HEK293 (cell line): ENCODE results near the gene DOCK3.
"Not testable (repeated sequence)": the region's sequence is repeated elsewhere in the genome, so short reads cannot be mapped to it uniquely, and the experiment has no call there.

ENCODE experiments used
- CTCF ChIA-PET: fragments of 350-600 bp; formaldehyde crosslinking; extraction: SDS; loops from one replicate; lab custom pipeline; 2021; ENCODE audit warnings: antibody characterized with exemption; lab: Yijun Ruan, JAX
- POLR2A ChIA-PET: fragments of 300-600 bp; formaldehyde crosslinking; extraction: SDS; loops from one replicate; lab custom pipeline; 2020; ENCODE audit warnings: antibody characterized with exemption, inconsistent platforms; lab: Yijun Ruan, JAX
- H3K27ac ChIP-seq: fragments of 200-500 bp; sonication (Bioruptor generic); 2 replicates; pipeline ENCODE4 v1.5.1; 2014; ENCODE audit warnings: low read depth, low read length, control low read depth, inconsistent platforms; ENCODE audit errors: extremely low read depth
- H3K36me3 ChIP-seq, 2 experiments: fragments of 200-500 bp in 1 of 2; sonication (Bioruptor generic) in 1 of 2; 1 replicate in 1 of 2; 2 replicates in 1 of 2; pipeline ENCODE4 v1.5.1; 2014 to 2017; ENCODE audit warnings: inconsistent platforms in 2 of 2, low read length in 2 of 2; ENCODE audit not compliant: control insufficient read depth in 2 of 2, insufficient read depth in 1 of 2
- H3K4me1 ChIP-seq: fragments of 200-500 bp; sonication (Bioruptor generic); 2 replicates; pipeline ENCODE4 v1.5.1; 2014; ENCODE audit warnings: mild to moderate bottlenecking, low read length, inconsistent platforms; ENCODE audit not compliant: control insufficient read depth, insufficient read depth
- H3K4me3 ChIP-seq: 2 replicates; pipeline ENCODE4 v1.5.1; 2011; ENCODE audit warnings: low read depth, mild to moderate bottlenecking, control low read depth, low read length, moderate library complexity
- H3K9me3 ChIP-seq: fragments of 200-500 bp; sonication (Bioruptor generic); 2 replicates; pipeline ENCODE4 v1.5.1; 2014; ENCODE audit warnings: low read depth, low read length, inconsistent platforms; ENCODE audit not compliant: control insufficient read depth, insufficient read depth
- HOXA7 ChIP-seq: sonication (generic); formaldehyde crosslinking; IDR thresholded peaks from 2 replicates; pipeline ENCODE4 v1.8.1; 2022; ENCODE audit warnings: missing genetic modification reagents, borderline replicate concordance
- MZF1 ChIP-seq: fragments of 450-650 bp; formaldehyde crosslinking; IDR thresholded peaks from 2 replicates; pipeline ENCODE4 v1.5.1; 2017; ENCODE audit warnings: missing biosample characterization, missing genetic modification characterization, borderline replicate concordance
- REPIN1 ChIP-seq: fragments of 450-650 bp; formaldehyde crosslinking; IDR thresholded peaks from 2 replicates; pipeline ENCODE4 v1.5.1; 2017; ENCODE audit warnings: missing biosample characterization, missing genetic modification characterization, low read depth
- SP2 ChIP-seq: fragments of 450-650 bp; formaldehyde crosslinking; IDR thresholded peaks from 2 replicates; pipeline ENCODE4 v1.5.1; 2016; ENCODE audit warnings: missing biosample characterization, missing genetic modification characterization
- TCF7L2 ChIP-seq: IDR thresholded peaks from 2 replicates; pipeline ENCODE4 v1.6.1; 2011; ENCODE audit warnings: low read depth, mild to moderate bottlenecking, inconsistent platforms, low read length, moderate library complexity, borderline replicate concordance
- WT1 ChIP-seq: fragments of 450-650 bp; formaldehyde crosslinking; IDR thresholded peaks from 2 replicates; pipeline ENCODE4 v1.5.1; 2016; ENCODE audit warnings: missing biosample characterization, missing genetic modification characterization
- ZBTB20 ChIP-seq: fragments of 450-650 bp; formaldehyde crosslinking; IDR thresholded peaks from 2 replicates; pipeline ENCODE4 v1.5.1; 2016; ENCODE audit warnings: missing biosample characterization, missing genetic modification characterization
- ZBTB48 ChIP-seq: fragments of 450-650 bp; formaldehyde crosslinking; IDR thresholded peaks from 2 replicates; pipeline ENCODE4 v1.5.1; 2016; ENCODE audit warnings: missing biosample characterization, missing genetic modification characterization
- ZFP37 ChIP-seq: fragments of 450-650 bp; formaldehyde crosslinking; IDR thresholded peaks from 2 replicates; pipeline ENCODE4 v1.5.1; 2016; ENCODE audit warnings: missing biosample characterization, missing genetic modification characterization
- ZNF146 ChIP-seq: fragments of 450-650 bp; formaldehyde crosslinking; IDR thresholded peaks from 2 replicates; pipeline ENCODE4 v1.5.1; 2016; ENCODE audit warnings: missing biosample characterization, missing genetic modification characterization
- ZNF221 ChIP-seq: fragments of 450-650 bp; formaldehyde crosslinking; IDR thresholded peaks from 2 replicates; pipeline ENCODE4 v1.5.1; 2017; ENCODE audit warnings: missing biosample characterization, missing genetic modification characterization, borderline replicate concordance
- ZNF24 ChIP-seq: fragments of 450-650 bp; formaldehyde crosslinking; IDR thresholded peaks from 2 replicates; pipeline ENCODE4 v1.5.1; 2016; ENCODE audit warnings: missing biosample characterization, missing genetic modification characterization
- ZNF335 ChIP-seq: fragments of 450-650 bp; formaldehyde crosslinking; conservative IDR thresholded peaks from 2 replicates; pipeline ENCODE4 v1.5.1; 2016; ENCODE audit warnings: missing biosample characterization, missing genetic modification characterization
- ZNF366 ChIP-seq: fragments of 450-650 bp; formaldehyde crosslinking; conservative IDR thresholded peaks from 2 replicates; pipeline ENCODE4 v1.5.1; 2016; ENCODE audit warnings: missing biosample characterization, missing genetic modification characterization
- ZNF530 ChIP-seq: fragments of 450-650 bp; formaldehyde crosslinking; IDR thresholded peaks from 2 replicates; pipeline ENCODE4 v1.5.1; 2016; ENCODE audit warnings: low read depth, missing biosample characterization, missing genetic modification characterization
- ZNF560 ChIP-seq: fragments of 450-650 bp; formaldehyde crosslinking; IDR thresholded peaks from 2 replicates; pipeline ENCODE4 v1.5.1; 2017; ENCODE audit warnings: missing biosample characterization, missing genetic modification characterization, borderline replicate concordance
- TF ChIP-seq, protein P1 (sequence below): fragments of 450-650 bp; formaldehyde crosslinking; IDR thresholded peaks from 2 replicates; pipeline ENCODE4 v1.5.1; 2016; ENCODE audit warnings: missing biosample characterization, missing genetic modification characterization
- TF ChIP-seq, protein P2 (sequence below): fragments of 450-650 bp; formaldehyde crosslinking; conservative IDR thresholded peaks from 2 replicates; pipeline ENCODE4 v1.5.1; 2016; ENCODE audit warnings: low read depth, missing biosample characterization, missing genetic modification characterization
- TF ChIP-seq, protein P3 (sequence below): fragments of 450-650 bp; formaldehyde crosslinking; IDR thresholded peaks from 2 replicates; pipeline ENCODE4; 2016; ENCODE audit warnings: missing biosample characterization, missing genetic modification characterization

DOCK3 gene

DNA sequence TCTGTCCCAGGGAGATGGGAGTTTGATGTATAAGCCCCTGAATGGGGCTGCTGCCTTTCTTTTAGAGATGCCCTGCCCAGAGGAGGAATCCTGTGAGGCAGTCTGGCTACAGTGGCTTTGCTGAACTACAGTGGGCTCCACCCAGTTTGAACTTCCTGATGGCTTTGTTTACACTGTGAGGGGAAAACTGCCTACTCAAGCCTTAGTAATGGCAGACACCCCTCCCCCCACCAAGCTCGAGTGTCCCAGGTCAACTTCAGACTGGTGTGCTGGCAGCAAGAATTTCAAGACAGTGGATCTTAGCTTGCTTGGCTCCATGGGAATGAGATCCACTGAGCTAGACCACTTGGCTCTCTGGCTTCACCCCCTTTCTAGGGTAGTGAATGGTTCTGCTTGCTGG, 226.4 kb downstream of the DOCK3 start:
- H3K27ac ChIP-seq, H3K36me3 ChIP-seq, H3K4me1 ChIP-seq, H3K4me3 ChIP-seq, H3K9me3 ChIP-seq, POLR2A ChIA-PET: not testable (repeated sequence)
- CTCF ChIA-PET: interaction anchor here (0.6 kb wide), 1 partner anchor 40 kb away, joined by 5 read pairs; no protein-coding TSS in a partner anchor
- TF ChIP-seq, protein P1, sequence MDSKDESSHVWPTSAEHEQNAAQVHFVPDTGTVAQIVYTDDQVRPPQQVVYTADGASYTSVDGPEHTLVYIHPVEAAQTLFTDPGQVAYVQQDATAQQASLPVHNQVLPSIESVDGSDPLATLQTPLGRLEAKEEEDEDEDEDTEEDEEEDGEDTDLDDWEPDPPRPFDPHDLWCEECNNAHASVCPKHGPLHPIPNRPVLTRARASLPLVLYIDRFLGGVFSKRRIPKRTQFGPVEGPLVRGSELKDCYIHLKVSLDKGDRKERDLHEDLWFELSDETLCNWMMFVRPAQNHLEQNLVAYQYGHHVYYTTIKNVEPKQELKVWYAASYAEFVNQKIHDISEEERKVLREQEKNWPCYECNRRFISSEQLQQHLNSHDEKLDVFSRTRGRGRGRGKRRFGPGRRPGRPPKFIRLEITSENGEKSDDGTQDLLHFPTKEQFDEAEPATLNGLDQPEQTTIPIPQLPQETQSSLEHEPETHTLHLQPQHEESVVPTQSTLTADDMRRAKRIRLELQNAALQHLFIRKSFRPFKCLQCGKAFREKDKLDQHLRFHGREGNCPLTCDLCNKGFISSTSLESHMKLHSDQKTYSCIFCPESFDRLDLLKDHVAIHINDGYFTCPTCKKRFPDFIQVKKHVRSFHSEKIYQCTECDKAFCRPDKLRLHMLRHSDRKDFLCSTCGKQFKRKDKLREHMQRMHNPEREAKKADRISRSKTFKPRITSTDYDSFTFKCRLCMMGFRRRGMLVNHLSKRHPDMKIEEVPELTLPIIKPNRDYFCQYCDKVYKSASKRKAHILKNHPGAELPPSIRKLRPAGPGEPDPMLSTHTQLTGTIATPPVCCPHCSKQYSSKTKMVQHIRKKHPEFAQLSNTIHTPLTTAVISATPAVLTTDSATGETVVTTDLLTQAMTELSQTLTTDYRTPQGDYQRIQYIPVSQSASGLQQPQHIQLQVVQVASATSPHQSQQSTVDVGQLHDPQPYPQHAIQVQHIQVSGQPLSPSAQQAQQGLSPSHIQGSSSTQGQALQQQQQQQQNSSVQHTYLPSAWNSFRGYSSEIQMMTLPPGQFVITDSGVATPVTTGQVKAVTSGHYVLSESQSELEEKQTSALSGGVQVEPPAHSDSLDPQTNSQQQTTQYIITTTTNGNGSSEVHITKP (tag by site-specific recombination): peak; percentile 82

DNA sequence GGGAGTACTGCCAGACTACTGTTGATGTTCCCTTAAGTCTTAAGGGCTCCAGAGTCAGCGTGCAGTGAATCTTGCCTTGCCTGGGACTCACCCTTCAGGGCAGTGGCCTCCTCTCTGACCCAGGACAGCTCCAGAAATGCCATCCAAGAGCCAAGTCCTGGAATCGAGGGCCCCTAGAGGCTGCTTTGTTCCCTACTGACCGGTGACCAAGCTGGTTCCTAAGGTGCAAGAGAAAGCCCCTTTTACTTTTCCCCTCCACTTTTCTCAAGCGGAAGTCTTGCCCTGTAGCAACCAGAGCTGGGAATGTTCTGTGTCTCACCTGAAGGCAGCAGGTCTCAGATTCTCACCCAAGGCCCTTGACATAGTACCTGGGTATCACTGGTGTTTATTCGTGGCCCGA, 238.0 kb downstream of the DOCK3 start:
- TF ChIP-seq ZNF146 (tag by site-specific recombination): no peak
- TF ChIP-seq, protein P2, sequence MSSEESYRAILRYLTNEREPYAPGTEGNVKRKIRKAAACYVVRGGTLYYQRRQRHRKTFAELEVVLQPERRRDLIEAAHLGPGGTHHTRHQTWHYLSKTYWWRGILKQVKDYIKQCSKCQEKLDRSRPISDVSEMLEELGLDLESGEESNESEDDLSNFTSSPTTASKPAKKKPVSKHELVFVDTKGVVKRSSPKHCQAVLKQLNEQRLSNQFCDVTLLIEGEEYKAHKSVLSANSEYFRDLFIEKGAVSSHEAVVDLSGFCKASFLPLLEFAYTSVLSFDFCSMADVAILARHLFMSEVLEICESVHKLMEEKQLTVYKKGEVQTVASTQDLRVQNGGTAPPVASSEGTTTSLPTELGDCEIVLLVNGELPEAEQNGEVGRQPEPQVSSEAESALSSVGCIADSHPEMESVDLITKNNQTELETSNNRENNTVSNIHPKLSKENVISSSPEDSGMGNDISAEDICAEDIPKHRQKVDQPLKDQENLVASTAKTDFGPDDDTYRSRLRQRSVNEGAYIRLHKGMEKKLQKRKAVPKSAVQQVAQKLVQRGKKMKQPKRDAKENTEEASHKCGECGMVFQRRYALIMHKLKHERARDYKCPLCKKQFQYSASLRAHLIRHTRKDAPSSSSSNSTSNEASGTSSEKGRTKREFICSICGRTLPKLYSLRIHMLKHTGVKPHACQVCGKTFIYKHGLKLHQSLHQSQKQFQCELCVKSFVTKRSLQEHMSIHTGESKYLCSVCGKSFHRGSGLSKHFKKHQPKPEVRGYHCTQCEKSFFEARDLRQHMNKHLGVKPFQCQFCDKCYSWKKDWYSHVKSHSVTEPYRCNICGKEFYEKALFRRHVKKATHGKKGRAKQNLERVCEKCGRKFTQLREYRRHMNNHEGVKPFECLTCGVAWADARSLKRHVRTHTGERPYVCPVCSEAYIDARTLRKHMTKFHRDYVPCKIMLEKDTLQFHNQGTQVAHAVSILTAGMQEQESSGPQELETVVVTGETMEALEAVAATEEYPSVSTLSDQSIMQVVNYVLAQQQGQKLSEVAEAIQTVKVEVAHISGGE (tag by site-specific recombination): no peak
- no peak for TF ChIP-seq ZFP37
- no peak for TF ChIP-seq MZF1 (tag by site-specific recombination)
- TF ChIP-seq REPIN1 (tag by site-specific recombination): no peak
- TF ChIP-seq WT1: no peak
- TF ChIP-seq ZNF24 (tag by site-specific recombination): no peak
- H3K4me3 ChIP-seq: no peak overlapping the region
- ChIA-PET CTCF (interaction anchor here (1.5 kb wide), 1 partner anchor 237 kb away, joined by 3 read pairs; no protein-coding TSS in a partner anchor), POLR2A (no interaction called here)
- no peaks in the 10 kb centered on the region for H3K36me3 ChIP-seq
- H3K9me3 ChIP-seq: no peaks in the 10 kb centered on the region
- no peak overlapping the region for H3K27ac ChIP-seq
- H3K4me1 ChIP-seq: no peaks in the 10 kb centered on the region

- no peaks in the 10 kb centered on the region for H3K4me1 ChIP-seq
- no peaks in the 10 kb centered on the region for H3K9me3 ChIP-seq
- H3K27ac ChIP-seq: no peak overlapping the region
- ChIA-PET CTCF (interaction anchor here (1.5 kb wide), 1 partner anchor 238 kb away, joined by 3 read pairs; no protein-coding TSS in a partner anchor), POLR2A (no interaction called here)
- H3K36me3 ChIP-seq: no peaks in the 10 kb centered on the region
- no peak overlapping the region for H3K4me3 ChIP-seq
- TF ChIP-seq, protein P3, sequence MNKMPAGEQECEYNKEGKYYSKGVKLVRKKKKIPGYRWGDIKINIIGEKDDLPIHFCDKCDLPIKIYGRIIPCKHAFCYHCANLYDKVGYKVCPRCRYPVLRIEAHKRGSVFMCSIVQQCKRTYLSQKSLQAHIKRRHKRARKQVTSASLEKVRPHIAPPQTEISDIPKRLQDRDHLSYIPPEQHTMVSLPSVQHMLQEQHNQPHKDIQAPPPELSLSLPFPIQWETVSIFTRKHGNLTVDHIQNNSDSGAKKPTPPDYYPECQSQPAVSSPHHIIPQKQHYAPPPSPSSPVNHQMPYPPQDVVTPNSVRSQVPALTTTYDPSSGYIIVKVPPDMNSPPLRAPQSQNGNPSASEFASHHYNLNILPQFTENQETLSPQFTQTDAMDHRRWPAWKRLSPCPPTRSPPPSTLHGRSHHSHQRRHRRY (tag by site-specific recombination): no peak
- TF ChIP-seq TCF7L2 (no peak), ZNF560 (tag by site-specific recombination) (no peak), SP2 (no peak), ZBTB48 (tag by site-specific recombination) (peak; percentile 42; the same call in 1 of the 2 replicates), ZNF221 (tag by site-specific recombination) (no peak), ZNF530 (tag by site-specific recombination) (0 out of 2 replicates have a peak, but pooled peaks have one; percentile 29), ZNF366 (tag by site-specific recombination) (0 out of 2 replicates have a peak, but pooled peaks have one; percentile 15), MZF1 (tag by site-specific recombination) (no peak), HOXA7 (CRISPR knock-in tag) (no peak), ZNF335 (tag by site-specific recombination) (0 out of 2 replicates have a peak, but pooled peaks have one; percentile 16), ZBTB20 (peak; percentile 24; the same call in 1 of the 2 replicates)
- TF ChIP-seq, protein P1 (tag by site-specific recombination): 0 out of 2 replicates have a peak, but pooled peaks have one; percentile 17
Observed at GRCh38 chr3:50913260-50913659, 238.5 kb downstream of the DOCK3 start.
